ENCODE results near the gene UPF3A. TPM values are rescaled to one million over a fixed set of nuclear protein-coding genes. Genes with fewer than 3 reads are reported as not detected.

UPF3A gene
- total and polyA plus RNA-seq, 9 of the 15 experiments (the other 6 are each of a cell fraction or from before 2014, with no cell fraction given): 15.6 to 76.5 (median 40.9) TPM

DNA sequence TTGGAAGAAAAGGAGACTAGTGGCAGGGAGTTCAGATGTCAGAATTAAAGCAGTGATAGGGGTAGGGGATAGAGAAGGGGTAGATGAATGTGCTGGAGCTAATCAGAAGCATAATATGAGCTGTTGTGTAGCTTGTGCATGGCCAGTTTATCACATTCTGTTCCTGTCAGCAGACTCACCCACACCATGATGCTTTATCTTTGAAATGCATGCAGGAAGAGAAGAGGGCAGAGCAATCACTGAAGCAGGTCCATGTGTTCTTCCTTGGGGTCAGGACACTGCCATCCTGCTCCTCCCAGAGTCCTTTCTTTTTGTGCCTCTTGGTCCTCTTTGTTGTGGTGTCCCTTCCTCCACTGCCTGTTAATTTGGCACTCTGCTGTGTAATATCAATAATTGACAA, 38.7 kb downstream of the UPF3A start (continued):
- TF ChIP-seq, protein P1, sequence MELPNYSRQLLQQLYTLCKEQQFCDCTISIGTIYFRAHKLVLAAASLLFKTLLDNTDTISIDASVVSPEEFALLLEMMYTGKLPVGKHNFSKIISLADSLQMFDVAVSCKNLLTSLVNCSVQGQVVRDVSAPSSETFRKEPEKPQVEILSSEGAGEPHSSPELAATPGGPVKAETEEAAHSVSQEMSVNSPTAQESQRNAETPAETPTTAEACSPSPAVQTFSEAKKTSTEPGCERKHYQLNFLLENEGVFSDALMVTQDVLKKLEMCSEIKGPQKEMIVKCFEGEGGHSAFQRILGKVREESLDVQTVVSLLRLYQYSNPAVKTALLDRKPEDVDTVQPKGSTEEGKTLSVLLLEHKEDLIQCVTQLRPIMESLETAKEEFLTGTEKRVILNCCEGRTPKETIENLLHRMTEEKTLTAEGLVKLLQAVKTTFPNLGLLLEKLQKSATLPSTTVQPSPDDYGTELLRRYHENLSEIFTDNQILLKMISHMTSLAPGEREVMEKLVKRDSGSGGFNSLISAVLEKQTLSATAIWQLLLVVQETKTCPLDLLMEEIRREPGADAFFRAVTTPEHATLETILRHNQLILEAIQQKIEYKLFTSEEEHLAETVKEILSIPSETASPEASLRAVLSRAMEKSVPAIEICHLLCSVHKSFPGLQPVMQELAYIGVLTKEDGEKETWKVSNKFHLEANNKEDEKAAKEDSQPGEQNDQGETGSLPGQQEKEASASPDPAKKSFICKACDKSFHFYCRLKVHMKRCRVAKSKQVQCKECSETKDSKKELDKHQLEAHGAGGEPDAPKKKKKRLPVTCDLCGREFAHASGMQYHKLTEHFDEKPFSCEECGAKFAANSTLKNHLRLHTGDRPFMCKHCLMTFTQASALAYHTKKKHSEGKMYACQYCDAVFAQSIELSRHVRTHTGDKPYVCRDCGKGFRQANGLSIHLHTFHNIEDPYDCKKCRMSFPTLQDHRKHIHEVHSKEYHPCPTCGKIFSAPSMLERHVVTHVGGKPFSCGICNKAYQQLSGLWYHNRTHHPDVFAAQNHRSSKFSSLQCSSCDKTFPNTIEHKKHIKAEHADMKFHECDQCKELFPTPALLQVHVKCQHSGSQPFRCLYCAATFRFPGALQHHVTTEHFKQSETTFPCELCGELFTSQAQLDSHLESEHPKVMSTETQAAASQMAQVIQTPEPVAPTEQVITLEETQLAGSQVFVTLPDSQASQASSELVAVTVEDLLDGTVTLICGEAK (IDR thresholded peaks at IDR 0.05): no peak
- TF ChIP-seq, protein P1 (CRISPR knock-in tag; IDR thresholded peaks at IDR 0.05): no peak
- TF ChIP-seq MCM7 (IDR thresholded peaks at IDR 0.05) (no peak), RBM17 (IDR thresholded peaks at IDR 0.05; ENCODE audit: borderline replicate concordance, low read depth, low read length) (no peak), WHSC1 (IDR thresholded peaks at IDR 0.05; ENCODE audit: low read length) (no peak), CBX8 (IDR thresholded peaks at IDR 0.05; ENCODE audit: borderline replicate concordance, extremely low read depth, low read depth, low read length, poor library complexity, severe bottlenecking) (no peak), POLR2A (conservative IDR thresholded peaks at IDR 0.05) (no peak), SNAPC5 (CRISPR knock-in tag; IDR thresholded peaks at IDR 0.05) (no peak)
- TF ChIP-seq, protein P2, sequence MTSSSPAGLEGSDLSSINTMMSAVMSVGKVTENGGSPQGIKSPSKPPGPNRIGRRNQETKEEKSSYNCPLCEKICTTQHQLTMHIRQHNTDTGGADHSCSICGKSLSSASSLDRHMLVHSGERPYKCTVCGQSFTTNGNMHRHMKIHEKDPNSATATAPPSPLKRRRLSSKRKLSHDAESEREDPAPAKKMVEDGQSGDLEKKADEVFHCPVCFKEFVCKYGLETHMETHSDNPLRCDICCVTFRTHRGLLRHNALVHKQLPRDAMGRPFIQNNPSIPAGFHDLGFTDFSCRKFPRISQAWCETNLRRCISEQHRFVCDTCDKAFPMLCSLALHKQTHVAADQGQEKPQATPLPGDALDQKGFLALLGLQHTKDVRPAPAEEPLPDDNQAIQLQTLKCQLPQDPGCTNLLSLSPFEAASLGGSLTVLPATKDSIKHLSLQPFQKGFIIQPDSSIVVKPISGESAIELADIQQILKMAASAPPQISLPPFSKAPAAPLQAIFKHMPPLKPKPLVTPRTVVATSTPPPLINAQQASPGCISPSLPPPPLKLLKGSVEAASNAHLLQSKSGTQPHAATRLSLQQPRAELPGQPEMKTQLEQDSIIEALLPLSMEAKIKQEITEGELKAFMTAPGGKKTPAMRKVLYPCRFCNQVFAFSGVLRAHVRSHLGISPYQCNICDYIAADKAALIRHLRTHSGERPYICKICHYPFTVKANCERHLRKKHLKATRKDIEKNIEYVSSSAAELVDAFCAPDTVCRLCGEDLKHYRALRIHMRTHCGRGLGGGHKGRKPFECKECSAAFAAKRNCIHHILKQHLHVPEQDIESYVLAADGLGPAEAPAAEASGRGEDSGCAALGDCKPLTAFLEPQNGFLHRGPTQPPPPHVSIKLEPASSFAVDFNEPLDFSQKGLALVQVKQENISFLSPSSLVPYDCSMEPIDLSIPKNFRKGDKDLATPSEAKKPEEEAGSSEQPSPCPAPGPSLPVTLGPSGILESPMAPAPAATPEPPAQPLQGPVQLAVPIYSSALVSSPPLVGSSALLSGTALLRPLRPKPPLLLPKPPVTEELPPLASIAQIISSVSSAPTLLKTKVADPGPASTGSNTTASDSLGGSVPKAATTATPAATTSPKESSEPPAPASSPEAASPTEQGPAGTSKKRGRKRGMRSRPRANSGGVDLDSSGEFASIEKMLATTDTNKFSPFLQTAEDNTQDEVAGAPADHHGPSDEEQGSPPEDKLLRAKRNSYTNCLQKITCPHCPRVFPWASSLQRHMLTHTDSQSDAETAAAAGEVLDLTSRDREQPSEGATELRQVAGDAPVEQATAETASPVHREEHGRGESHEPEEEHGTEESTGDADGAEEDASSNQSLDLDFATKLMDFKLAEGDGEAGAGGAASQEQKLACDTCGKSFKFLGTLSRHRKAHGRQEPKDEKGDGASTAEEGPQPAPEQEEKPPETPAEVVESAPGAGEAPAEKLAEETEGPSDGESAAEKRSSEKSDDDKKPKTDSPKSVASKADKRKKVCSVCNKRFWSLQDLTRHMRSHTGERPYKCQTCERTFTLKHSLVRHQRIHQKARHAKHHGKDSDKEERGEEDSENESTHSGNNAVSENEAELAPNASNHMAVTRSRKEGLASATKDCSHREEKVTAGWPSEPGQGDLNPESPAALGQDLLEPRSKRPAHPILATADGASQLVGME (CRISPR knock-in tag; IDR thresholded peaks at IDR 0.05): no peak
- TF ChIP-seq, protein P3, sequence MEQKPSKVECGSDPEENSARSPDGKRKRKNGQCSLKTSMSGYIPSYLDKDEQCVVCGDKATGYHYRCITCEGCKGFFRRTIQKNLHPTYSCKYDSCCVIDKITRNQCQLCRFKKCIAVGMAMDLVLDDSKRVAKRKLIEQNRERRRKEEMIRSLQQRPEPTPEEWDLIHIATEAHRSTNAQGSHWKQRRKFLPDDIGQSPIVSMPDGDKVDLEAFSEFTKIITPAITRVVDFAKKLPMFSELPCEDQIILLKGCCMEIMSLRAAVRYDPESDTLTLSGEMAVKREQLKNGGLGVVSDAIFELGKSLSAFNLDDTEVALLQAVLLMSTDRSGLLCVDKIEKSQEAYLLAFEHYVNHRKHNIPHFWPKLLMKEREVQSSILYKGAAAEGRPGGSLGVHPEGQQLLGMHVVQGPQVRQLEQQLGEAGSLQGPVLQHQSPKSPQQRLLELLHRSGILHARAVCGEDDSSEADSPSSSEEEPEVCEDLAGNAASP (IDR thresholded peaks at IDR 0.05): no peak

Measured in K562 (cell line).